PFSK-1 (cell line): ENCODE results near the gene NCAM1.

ENCODE experiments used
- POLR2AphosphoS5 ChIP-seq: IDR thresholded peaks from 2 replicates; pipeline ENCODE4 v1.6.1; 2012; ENCODE audit warnings: low read depth, mild to moderate bottlenecking, control low read depth, low read length, moderate library complexity
- TF ChIP-seq, protein P1 (sequence below), 2 experiments: IDR thresholded peaks; 2 replicates each; pipeline versions ENCODE4 v1.6.1 to v1.8.0; 2011 to 2012; ENCODE audit warnings: low read depth in 2 of 2, low read length in 2 of 2, control low read depth in 1 of 2, inconsistent platforms in 1 of 2, mild to moderate bottlenecking in 1 of 2, moderate library complexity in 1 of 2; ENCODE audit not compliant: insufficient read depth in 1 of 2

DNA sequence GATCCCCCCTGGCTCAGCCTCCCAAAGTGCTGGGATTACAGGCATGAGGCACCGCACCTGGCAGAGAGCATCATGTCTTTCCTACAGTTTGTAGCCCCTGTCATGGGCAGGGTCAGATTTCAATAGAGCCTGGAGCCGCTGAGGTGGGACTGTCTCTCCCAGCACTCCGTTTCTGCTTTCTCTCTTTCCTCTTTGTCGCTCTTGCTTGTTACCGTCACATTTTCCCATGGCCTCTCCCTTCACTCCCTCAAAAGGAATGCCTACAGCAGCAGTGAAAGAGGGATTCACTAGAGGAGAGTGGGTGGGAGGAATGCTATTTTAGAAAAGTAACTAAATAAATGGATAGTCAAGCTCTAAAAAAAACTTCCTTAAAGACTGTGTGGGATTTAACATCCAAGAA is 216.5 kb downstream of the NCAM1 start:
- no peak for TF ChIP-seq POLR2AphosphoS5
- TF ChIP-seq, protein P1, sequence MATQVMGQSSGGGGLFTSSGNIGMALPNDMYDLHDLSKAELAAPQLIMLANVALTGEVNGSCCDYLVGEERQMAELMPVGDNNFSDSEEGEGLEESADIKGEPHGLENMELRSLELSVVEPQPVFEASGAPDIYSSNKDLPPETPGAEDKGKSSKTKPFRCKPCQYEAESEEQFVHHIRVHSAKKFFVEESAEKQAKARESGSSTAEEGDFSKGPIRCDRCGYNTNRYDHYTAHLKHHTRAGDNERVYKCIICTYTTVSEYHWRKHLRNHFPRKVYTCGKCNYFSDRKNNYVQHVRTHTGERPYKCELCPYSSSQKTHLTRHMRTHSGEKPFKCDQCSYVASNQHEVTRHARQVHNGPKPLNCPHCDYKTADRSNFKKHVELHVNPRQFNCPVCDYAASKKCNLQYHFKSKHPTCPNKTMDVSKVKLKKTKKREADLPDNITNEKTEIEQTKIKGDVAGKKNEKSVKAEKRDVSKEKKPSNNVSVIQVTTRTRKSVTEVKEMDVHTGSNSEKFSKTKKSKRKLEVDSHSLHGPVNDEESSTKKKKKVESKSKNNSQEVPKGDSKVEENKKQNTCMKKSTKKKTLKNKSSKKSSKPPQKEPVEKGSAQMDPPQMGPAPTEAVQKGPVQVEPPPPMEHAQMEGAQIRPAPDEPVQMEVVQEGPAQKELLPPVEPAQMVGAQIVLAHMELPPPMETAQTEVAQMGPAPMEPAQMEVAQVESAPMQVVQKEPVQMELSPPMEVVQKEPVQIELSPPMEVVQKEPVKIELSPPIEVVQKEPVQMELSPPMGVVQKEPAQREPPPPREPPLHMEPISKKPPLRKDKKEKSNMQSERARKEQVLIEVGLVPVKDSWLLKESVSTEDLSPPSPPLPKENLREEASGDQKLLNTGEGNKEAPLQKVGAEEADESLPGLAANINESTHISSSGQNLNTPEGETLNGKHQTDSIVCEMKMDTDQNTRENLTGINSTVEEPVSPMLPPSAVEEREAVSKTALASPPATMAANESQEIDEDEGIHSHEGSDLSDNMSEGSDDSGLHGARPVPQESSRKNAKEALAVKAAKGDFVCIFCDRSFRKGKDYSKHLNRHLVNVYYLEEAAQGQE (IDR thresholded peaks at IDR 0.05; ENCODE audit: insufficient read depth in 1 of 2, low read depth in 2 of 2, low read length in 2 of 2) = no peak
